ENCODE measurements around the gene GRAMD2B.

GRAMD2B gene

DNA sequence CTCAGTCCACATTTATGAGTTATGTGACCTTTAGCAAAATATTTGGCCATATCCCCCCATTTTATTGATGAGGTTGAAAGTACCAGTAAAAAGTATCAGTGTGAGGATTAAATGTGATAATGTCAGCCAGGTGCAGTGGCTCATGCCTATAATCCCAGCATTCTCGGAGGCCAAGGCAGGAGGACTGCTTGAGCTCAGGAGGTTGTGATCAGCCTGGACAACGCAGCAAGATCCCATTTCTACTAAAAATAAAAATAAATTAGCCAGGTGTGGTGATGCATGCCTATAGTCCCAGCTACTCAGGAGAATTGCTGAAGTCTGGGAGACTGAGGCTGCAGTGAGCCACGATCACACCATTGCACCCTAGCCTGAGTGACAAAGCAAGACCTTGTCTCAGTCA, 71.2 kb downstream of the GRAMD2B start:
- no peak for DNase-seq (ENCODE audit: low read depth)
- TF ChIP-seq, protein P1, sequence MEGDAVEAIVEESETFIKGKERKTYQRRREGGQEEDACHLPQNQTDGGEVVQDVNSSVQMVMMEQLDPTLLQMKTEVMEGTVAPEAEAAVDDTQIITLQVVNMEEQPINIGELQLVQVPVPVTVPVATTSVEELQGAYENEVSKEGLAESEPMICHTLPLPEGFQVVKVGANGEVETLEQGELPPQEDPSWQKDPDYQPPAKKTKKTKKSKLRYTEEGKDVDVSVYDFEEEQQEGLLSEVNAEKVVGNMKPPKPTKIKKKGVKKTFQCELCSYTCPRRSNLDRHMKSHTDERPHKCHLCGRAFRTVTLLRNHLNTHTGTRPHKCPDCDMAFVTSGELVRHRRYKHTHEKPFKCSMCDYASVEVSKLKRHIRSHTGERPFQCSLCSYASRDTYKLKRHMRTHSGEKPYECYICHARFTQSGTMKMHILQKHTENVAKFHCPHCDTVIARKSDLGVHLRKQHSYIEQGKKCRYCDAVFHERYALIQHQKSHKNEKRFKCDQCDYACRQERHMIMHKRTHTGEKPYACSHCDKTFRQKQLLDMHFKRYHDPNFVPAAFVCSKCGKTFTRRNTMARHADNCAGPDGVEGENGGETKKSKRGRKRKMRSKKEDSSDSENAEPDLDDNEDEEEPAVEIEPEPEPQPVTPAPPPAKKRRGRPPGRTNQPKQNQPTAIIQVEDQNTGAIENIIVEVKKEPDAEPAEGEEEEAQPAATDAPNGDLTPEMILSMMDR (conservative IDR thresholded peaks at IDR 0.05; ENCODE audit: low read depth, low read length) = no peak
- H3K4me3 ChIP-seq (ENCODE audit: low read depth, low read length) = no peak overlapping the region

DNA sequence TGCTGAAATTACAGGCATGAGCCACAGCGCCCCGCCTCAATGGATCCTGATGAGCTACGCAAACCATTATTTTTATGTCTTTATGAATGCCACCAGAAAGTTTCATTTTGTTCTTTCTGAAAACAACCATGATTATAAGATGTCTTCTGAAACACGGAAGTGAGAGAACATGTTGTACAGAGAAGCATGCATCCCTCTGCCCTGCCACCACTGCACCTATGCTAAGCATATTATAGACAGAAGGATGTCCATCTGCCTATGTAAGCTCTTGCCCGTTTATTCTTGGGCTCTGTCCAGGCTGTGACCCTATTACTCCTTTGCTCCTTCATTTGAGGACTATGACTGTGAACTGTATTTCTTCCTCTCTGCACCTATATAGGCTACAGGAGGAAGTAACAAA, 74.3 kb downstream of the GRAMD2B start:
- TF ChIP-seq, protein P1 (conservative IDR thresholded peaks at IDR 0.05; ENCODE audit: low read depth, low read length) = no peak
- H3K4me3 ChIP-seq (ENCODE audit: low read depth, low read length) = no peak overlapping the region
- DNase-seq (ENCODE audit: low read depth) = no peak

DNA sequence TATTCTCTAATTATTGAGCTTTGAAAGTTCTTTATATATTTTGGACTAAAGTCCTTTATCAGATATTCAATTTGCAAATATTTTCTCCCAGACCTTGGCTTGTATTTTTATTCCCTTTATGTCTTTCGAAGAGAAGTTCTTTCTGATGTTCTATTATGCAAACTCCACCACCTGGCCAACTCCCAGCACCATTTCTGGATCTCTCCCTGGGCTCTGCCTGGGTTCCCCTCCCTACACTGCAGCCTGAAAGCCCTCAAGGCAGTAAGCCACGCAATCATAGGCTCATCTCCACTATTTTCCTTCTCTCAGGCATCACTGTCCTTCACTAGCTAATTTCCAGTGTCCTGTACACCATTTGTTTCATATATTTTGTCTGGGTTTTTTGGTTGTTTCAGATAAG, 76.1 kb downstream of the GRAMD2B start:
- no peak overlapping the region for H3K4me3 ChIP-seq (ENCODE audit: low read depth, low read length)
- DNase-seq (ENCODE audit: low read depth) = no peak
- TF ChIP-seq, protein P1 (conservative IDR thresholded peaks at IDR 0.05; ENCODE audit: low read depth, low read length) = no peak

DNA sequence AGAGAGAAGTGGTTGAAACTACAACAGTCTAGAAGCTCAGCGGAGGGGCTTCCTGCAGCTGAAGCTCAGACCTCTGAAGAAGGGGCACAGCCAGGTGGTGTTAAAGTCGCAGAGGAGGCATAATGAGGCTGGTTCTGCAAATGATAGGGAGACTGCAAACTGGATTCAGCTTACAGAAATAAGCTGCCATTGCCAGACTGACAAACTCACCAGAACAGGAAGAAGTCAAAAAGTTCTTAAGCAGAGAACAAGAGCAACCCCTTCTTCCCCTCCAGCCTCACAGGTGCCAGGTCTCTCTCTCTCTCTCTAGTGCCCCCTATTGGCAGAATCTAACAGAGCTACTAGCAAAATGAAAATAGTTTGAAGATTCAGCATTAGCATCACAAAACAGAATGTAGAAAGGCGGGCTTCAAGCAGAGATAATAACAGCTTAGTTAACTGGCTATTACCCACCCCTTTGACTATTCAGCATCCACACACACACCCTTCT, 76.7 kb downstream of the GRAMD2B start:
- H3K4me3 ChIP-seq (ENCODE audit: low read depth, low read length) = no peak overlapping the region

DNA sequence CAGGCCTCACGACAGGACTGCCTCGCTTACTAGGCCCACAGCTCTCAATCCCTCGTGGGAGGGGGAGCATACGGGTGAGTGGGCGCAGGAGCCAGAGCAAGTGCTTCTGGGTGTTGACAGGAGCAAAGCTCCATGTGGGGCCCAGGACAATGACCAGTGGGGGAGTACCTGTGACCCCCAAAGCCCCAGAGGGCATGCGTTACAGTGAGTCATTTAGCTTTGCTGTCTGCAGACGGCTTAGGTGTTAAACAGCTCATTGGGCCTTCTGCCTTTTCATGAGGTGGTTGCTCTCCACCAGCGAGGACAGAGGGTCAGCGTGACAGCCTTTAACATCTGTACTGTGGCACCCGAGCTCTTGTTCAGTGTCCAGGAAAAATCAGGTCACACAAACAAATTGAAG, 78.2 kb downstream of the GRAMD2B start:
- DNase-seq (ENCODE audit: low read depth) = no peak
- TF ChIP-seq, protein P1 (conservative IDR thresholded peaks at IDR 0.05; ENCODE audit: low read depth, low read length) = no peak
- no peak overlapping the region for H3K4me3 ChIP-seq (ENCODE audit: low read depth, low read length)

More for the DNA sequence above, 76.7 kb downstream of the GRAMD2B start:
- TF ChIP-seq, protein P1 (conservative IDR thresholded peaks at IDR 0.05; ENCODE audit: low read depth, low read length) = peak; percentile 71
- peak; percentile 58 for DNase-seq (ENCODE audit: low read depth)

DNA sequence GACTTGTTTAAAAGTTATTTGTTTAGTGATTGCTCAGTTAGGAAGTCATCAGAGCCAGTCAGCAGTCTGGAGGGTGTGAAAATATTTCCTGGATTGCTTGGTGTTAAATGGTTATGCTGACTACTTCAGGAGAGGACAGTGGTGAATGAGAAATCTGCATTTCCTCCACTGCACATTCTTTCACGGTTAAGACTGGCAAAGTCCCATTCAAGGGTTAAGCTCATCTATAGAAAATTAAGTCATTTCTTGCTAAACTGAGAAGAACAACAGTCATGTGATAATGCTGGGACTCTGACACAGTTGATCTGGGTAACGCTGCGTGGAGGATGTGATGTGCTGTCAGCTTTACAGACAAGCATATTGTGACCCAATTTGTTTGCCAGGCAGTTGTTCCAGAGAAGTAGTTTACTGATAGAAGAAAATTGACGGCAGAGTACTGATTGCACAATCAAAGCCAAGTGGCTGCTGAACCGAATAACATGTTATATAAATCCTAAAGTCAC, 80.4 kb downstream of the GRAMD2B start:
- peak; percentile 84 for DNase-seq (ENCODE audit: low read depth)
- no peak overlapping the region for H3K4me3 ChIP-seq (ENCODE audit: low read depth, low read length)
- TF ChIP-seq, protein P1 (conservative IDR thresholded peaks at IDR 0.05; ENCODE audit: low read depth, low read length) = no peak

DNA sequence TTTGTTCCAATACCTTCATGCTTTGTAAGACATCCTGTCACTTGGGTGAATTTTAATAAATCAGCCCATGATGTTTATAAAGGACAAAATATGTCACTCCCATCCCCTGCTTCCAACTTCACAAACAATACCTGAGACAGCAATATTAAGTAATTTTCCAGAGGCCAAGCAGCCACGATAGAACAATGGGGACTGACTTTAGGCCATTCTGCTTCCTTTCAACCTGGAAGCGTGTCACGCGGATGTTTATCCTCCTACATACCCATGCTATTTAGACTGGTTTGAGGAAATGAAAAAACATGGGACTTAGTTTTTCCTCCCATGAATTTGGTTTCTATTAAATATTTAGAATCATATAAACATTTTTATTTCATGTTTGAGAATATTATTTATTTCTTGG, 82.9 kb downstream of the GRAMD2B start:
- DNase-seq (ENCODE audit: low read depth) = no peak
- H3K4me3 ChIP-seq (ENCODE audit: low read depth, low read length) = no peak overlapping the region
- TF ChIP-seq, protein P1 (conservative IDR thresholded peaks at IDR 0.05; ENCODE audit: low read depth, low read length) = no peak
